Measurements from ENCODE around the gene YY1.

DNA sequence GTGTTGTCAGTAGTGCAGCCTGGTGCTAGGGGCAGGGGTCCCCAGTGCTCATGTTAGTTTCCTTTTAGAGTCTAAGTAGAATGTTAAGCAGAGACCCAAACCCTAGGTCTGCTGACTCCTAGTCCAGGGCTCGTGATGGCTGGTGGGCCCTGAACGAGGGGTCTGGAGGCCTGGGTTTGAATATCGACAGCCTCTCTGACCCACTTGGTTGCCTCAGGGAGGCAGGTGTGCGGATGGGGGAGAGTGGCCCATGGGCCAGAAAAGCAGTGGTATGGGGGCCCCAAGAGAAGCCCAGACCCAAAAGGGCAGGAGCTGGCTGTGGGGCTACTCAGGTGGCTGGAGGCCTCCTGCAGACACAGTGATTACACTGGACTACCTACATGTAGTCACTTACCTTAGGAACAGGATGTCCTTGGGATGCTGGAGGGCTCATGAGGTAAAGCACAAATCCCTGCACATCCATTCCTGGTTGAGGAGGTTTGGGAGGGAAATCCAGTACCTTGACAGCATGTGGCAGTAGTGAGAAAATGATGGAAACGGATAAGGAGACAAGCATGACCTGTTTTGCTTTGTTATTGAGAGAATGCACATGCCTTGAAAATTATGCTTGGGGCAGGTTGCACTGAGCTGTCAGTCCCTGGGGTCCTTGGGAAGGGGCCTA is 69.0 kb downstream of the YY1 start:
- TF ChIP-seq, protein P1, sequence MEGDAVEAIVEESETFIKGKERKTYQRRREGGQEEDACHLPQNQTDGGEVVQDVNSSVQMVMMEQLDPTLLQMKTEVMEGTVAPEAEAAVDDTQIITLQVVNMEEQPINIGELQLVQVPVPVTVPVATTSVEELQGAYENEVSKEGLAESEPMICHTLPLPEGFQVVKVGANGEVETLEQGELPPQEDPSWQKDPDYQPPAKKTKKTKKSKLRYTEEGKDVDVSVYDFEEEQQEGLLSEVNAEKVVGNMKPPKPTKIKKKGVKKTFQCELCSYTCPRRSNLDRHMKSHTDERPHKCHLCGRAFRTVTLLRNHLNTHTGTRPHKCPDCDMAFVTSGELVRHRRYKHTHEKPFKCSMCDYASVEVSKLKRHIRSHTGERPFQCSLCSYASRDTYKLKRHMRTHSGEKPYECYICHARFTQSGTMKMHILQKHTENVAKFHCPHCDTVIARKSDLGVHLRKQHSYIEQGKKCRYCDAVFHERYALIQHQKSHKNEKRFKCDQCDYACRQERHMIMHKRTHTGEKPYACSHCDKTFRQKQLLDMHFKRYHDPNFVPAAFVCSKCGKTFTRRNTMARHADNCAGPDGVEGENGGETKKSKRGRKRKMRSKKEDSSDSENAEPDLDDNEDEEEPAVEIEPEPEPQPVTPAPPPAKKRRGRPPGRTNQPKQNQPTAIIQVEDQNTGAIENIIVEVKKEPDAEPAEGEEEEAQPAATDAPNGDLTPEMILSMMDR (IDR thresholded peaks at IDR 0.05), result no peak
- TF ChIP-seq POLR2AphosphoS5 (IDR thresholded peaks at IDR 0.05), result no peak

All from upper lobe of left lung (tissue), 4 donors.